Mucosa of descending colon (tissue), 3 donors: ENCODE measurements around the gene ITK. TPM values are rescaled to one million over a fixed set of nuclear protein-coding genes. Genes with fewer than 3 reads are reported as not detected.
A peak's percentile ranks its signal among the peaks of the same experiment; 100 is the strongest.

Experiments
- ATAC-seq: fragments of 200-7000 bp; cut with Tn5 transposase; one replicate; pipeline ENCODE4 v1.9.1; 2020; ENCODE audit warnings: mild to moderate bottlenecking, moderate library complexity
- DNase-seq, 3 donors: peaks; one replicate each; pipeline ENCODE4 v3.0.0-alpha.2; 2020
- H3K36me3 ChIP-seq: fragments of 200-600 bp; one replicate; pipeline ENCODE4 v1.8.0; 2021; ENCODE audit warnings: low read depth, mild to moderate bottlenecking
- H3K4me1 ChIP-seq: fragments of 200-600 bp; one replicate; pipeline ENCODE4 v1.8.0; 2021; ENCODE audit warnings: low read depth, mild to moderate bottlenecking
- H3K4me3 ChIP-seq: fragments of 200-600 bp; one replicate; pipeline ENCODE4 v1.8.0; 2021; ENCODE audit warnings: mild to moderate bottlenecking
- H3K9me3 ChIP-seq: fragments of 200-600 bp; one replicate; pipeline ENCODE4 v1.8.0; 2021; ENCODE audit warnings: mild to moderate bottlenecking
- CTCF ChIP-seq: fragments of 200-600 bp; IDR thresholded peaks from one replicate; pipeline ENCODE4 v1.8.0; 2022; ENCODE audit warnings: antibody characterized with exemption, mild to moderate bottlenecking
- intact Hi-C, 2 donors: fragments of 100-400 bp; cut with DNase I in 1 of 2; cut with micrococcal nuclease in 1 of 2; formaldehyde crosslinking; loops; one replicate each; pipeline versions ENCODE4 v1.11.0 to v1.11.1; 2022; cut with DNase I, micrococcal nuclease
- total RNA-seq, 3 donors: library from RNA; stranded (reverse); fragmentation: NEBNext Ultra II Directional in 2 of 3; extraction: Animal tissue kit (Norgen Biotek cat#: 25700) in 2 of 3; gene quantifications; one replicate each; pipeline versions ENCODE4 v1.2.1 to v1.2.4, GENCODE V29; 2021 to 2023
- donor health status: DM: no; HTN: no; CAD: no; lungs with moderate emphysema.
- donor health status: DM: no; HTN: no; CAD: no.
- donor health status: DM: no; HTN: yes; CAD: no.

The ITK gene
- total RNA-seq, 3 donors from 2014 or later = 2.6 to 5.7 (median 2.7) TPM

GRCh38 chr5:157258450-157258849 lies 77.8 kb downstream of the ITK start:
- H3K36me3 ChIP-seq = no peaks in the 10 kb centered on the region
- no peaks in the 10 kb centered on the region for H3K4me1 ChIP-seq
- H3K4me3 ChIP-seq = no peak overlapping the region
- no peak for DNase-seq
- no peak for TF ChIP-seq CTCF
- intact Hi-C loops = no loop called here
- no peak for ATAC-seq
- no peaks in the 10 kb centered on the region for H3K9me3 ChIP-seq

DNA sequence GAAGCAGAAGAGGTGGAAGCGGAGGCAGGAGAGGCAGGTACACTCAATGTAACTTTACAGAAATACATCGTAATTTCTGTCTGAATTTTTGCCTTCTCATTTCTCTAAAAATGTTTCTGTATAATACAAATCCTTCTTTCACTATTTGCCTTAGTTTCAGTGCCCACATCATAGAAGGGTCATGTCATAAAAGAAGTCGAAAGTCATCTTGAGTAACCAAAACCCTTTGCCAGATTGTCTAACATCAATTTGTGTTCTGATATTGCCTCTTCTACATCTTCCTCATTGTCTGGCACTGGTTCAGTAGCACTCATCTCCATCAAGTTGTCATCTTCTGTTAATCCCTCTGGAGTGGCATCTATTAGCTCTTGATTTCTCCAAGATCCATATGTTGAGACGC lies 79.1 kb downstream of the ITK start:
- Histone ChIP-seq H3K4me1 (no peaks in the 10 kb centered on the region), H3K4me3 (no peak overlapping the region), H3K36me3 (no peaks in the 10 kb centered on the region), H3K9me3 (no peaks in the 10 kb centered on the region)
- TF ChIP-seq CTCF = no peak
- no peak for DNase-seq
- no peak for ATAC-seq
- intact Hi-C loops = no loop called here

GRCh38 chr5:157263496-157264090 lies 83.0 kb downstream of the ITK start:
- no peak for DNase-seq
- ATAC-seq = peak; percentile 14
- H3K36me3 ChIP-seq = no peaks in the 10 kb centered on the region
- no peak for TF ChIP-seq CTCF
- intact Hi-C loops = no loop called here
- H3K4me3 ChIP-seq = no peak overlapping the region
- peaks cover 13% of the 10 kb centered on the region for H3K4me1 ChIP-seq
- H3K9me3 ChIP-seq = no peaks in the 10 kb centered on the region

DNA sequence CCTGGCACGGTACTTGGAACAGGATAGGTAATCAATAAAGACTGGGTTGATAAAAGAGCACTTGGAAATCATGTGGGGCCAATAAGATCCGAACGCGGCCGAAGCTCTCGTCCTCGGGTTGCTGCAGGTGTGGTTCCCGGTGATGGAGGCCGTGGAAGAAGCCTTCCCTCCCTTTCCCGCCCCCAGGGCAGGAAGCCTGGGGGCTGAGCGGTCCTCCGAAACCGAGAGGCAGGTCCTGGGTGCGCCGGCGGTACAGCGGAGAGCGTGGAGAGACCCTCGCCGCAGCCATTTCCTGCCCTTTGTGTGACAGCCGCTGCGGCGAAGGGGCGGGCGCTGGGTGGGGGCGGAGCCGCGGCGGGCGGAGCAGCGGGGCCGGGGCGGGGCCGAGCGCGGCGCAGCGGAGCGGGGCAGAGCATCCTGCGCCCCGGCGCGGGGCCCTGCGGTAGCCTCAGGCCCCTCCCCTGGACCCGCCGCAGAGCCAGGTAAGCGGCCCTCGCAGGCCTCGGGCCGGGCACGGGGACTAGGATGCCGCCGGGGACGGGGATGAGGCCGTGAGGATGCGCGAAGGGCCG lies 85.2 kb downstream of the ITK start, which contains the start of gene CYFIP2:
Gene CYFIP2 (plus strand): TSS at position 410 of the 572 bp plus-strand sequence. CDS start 19,239 bp downstream, outside the sequence.
- DNase-seq (peak; percentile 78 to 90 (median 88)), ATAC-seq (peak; percentile 95)
- Histone ChIP-seq H3K4me1 (peaks cover 13% of the 10 kb centered on the region), H3K9me3 (no peaks in the 10 kb centered on the region), H3K4me3 (peak within 1 kb of the TSS; percentile 35), H3K36me3 (no peaks in the 10 kb centered on the region)
- no peak for TF ChIP-seq CTCF
- intact Hi-C loops = no loop called here

GRCh38 chr5:157266286-157267007 lies 85.8 kb downstream of the ITK start:
- Histone ChIP-seq H3K4me3 (peak overlapping the region; percentile 35), H3K36me3 (no peaks in the 10 kb centered on the region), H3K4me1 (peaks cover 16% of the 10 kb centered on the region), H3K9me3 (no peaks in the 10 kb centered on the region)
- TF ChIP-seq CTCF = no peak
- DNase-seq = peak; percentile 50 to 79 (median 75)
- ATAC-seq = peak; percentile 76
- intact Hi-C loops = no loop called here
